GM23338 (cell line): Measurements from ENCODE around the gene DNAJC5G. TPM values are rescaled to one million over a fixed set of nuclear protein-coding genes. Genes with fewer than 3 reads are reported as not detected.
"Not testable (repeated sequence)": the region's sequence is repeated elsewhere in the genome, so short reads cannot be mapped to it uniquely, and the experiment has no call there.

Experiments
- ATAC-seq: fragments of 200-7000 bp; cut with Tn5 transposase; 3 replicates; pipeline ENCODE4 v1.9.1; 2020
- DNase-seq: peaks from one replicate; pipeline ENCODE4 v3.0.0-alpha.2; 2015; ENCODE audit warnings: low spot score
- H2AFZ ChIP-seq: fragments of 200-600 bp; sonication (generic); 2 replicates; pipeline ENCODE4 v1.8.0; 2016; ENCODE audit warnings: antibody characterized with exemption, mild to moderate bottlenecking, moderate library complexity
- H3F3A ChIP-seq: fragments of 200-600 bp; sonication (generic); replicated peaks from 2 replicates; pipeline ENCODE4 v1.8.0; 2017; ENCODE audit warnings: antibody characterized with exemption, mixed run types, low read depth
- H3K27ac ChIP-seq: fragments of 200-600 bp; sonication (generic); 2 replicates; pipeline ENCODE4 v1.6.1; 2016; ENCODE audit warnings: low read depth
- H3K27me3 ChIP-seq: fragments of 200-600 bp; sonication (generic); 2 replicates; pipeline ENCODE4 v1.8.0; 2016; ENCODE audit warnings: mild to moderate bottlenecking, mixed run types, moderate library complexity; ENCODE audit not compliant: insufficient read depth
- H3K36me3 ChIP-seq: fragments of 200-600 bp; sonication (generic); 2 replicates; pipeline ENCODE4 v1.8.0; 2016; ENCODE audit warnings: mild to moderate bottlenecking; ENCODE audit not compliant: insufficient read depth
- H3K4me1 ChIP-seq: fragments of 200-600 bp; sonication (generic); 2 replicates; pipeline ENCODE4 v1.8.0; 2016; ENCODE audit warnings: mild to moderate bottlenecking, moderate library complexity; ENCODE audit not compliant: insufficient read depth
- H3K4me2 ChIP-seq: fragments of 200-600 bp; sonication (generic); 2 replicates; pipeline ENCODE4 v1.7.1; 2017; ENCODE audit warnings: mixed run types
- H3K4me3 ChIP-seq: fragments of 200-600 bp; sonication (generic); 2 replicates; pipeline ENCODE4 v1.6.1; 2016; ENCODE audit warnings: mixed run types
- H3K79me2 ChIP-seq: fragments of 200-600 bp; sonication (generic); replicated peaks from 2 replicates; pipeline ENCODE4 v1.8.0; 2017; ENCODE audit warnings: mild to moderate bottlenecking; ENCODE audit not compliant: insufficient read depth
- H3K9me2 ChIP-seq: fragments of 200-600 bp; sonication (generic); 2 replicates; pipeline ENCODE4 v1.8.0; 2017; ENCODE audit not compliant: insufficient read depth
- H4K20me1 ChIP-seq: fragments of 200-600 bp; sonication (generic); replicated peaks from 2 replicates; pipeline ENCODE4 v1.8.0; 2017; ENCODE audit warnings: mild to moderate bottlenecking; ENCODE audit not compliant: insufficient read depth
- H3K27ac Mint-ChIP-seq: 2 replicates; pipeline ENCODE4 v1.8.0; 2020; ENCODE audit warnings: inconsistent platforms, mild to moderate bottlenecking, moderate library complexity, mixed read lengths
- H3K27me3 Mint-ChIP-seq: 3 replicates; pipeline ENCODE4 v1.8.0; 2022; ENCODE audit warnings: low read depth, mild to moderate bottlenecking, moderate library complexity, mixed read lengths, inconsistent platforms; ENCODE audit not compliant: insufficient read depth, poor library complexity
- H3K36me3 Mint-ChIP-seq: 3 replicates; pipeline ENCODE4 v1.8.0; 2021; ENCODE audit warnings: low read depth, mild to moderate bottlenecking, inconsistent platforms, moderate library complexity, mixed read lengths
- H3K4me1 Mint-ChIP-seq: 3 replicates; pipeline ENCODE4 v1.8.0; 2020; ENCODE audit warnings: mild to moderate bottlenecking, inconsistent platforms, mixed read lengths
- H3K4me3 Mint-ChIP-seq: 3 replicates; pipeline ENCODE4 v1.8.0; 2021; ENCODE audit warnings: moderate library complexity, mild to moderate bottlenecking, inconsistent platforms, mixed read lengths
- H3K9me3 Mint-ChIP-seq: 3 replicates; pipeline ENCODE4 v1.8.0; 2020; ENCODE audit warnings: moderate library complexity, mild to moderate bottlenecking, inconsistent platforms, mixed read lengths
- CTCF ChIP-seq, 2 experiments: fragments of 200-600 bp in 1 of 2; sonication (generic) in 1 of 2; conservative IDR thresholded peaks; 2 replicates each; pipeline versions ENCODE4 v1.5.1 to v1.6.1; 2016 to 2017; ENCODE audit warnings: antibody characterized with exemption in 2 of 2, low read depth in 2 of 2, mild to moderate bottlenecking in 2 of 2, moderate library complexity in 1 of 2
- ETS1 ChIP-seq: IDR thresholded peaks from 2 replicates; pipeline ENCODE4 v1.6.1; 2016; ENCODE audit warnings: antibody characterized with exemption
- EZH2 ChIP-seq: fragments of 200-600 bp; sonication (generic); IDR thresholded peaks from one replicate; pipeline ENCODE4 v1.8.0; 2017; ENCODE audit warnings: antibody characterized with exemption, mild to moderate bottlenecking, low read depth; ENCODE audit not compliant: unreplicated experiment
- EZH2phosphoT487 ChIP-seq: fragments of 200-600 bp; sonication (generic); IDR thresholded peaks from one replicate; pipeline ENCODE4 v1.8.1; 2018; ENCODE audit warnings: antibody characterized with exemption; ENCODE audit not compliant: unreplicated experiment
- JUNB ChIP-seq: IDR thresholded peaks from one replicate; pipeline ENCODE4 v1.6.1; 2016; ENCODE audit warnings: antibody characterized with exemption; ENCODE audit not compliant: unreplicated experiment
- NANOG ChIP-seq: IDR thresholded peaks from 2 replicates; pipeline ENCODE4 v1.6.1; 2016; ENCODE audit warnings: antibody characterized with exemption, borderline replicate concordance
- POLR2AphosphoS5 ChIP-seq: IDR thresholded peaks from 2 replicates; pipeline ENCODE4 v1.6.1; 2016; ENCODE audit warnings: antibody characterized with exemption, low read depth
- REST ChIP-seq: IDR thresholded peaks from one replicate; pipeline ENCODE4 v1.6.1; 2018; ENCODE audit warnings: antibody characterized with exemption; ENCODE audit not compliant: unreplicated experiment
- STAT1 ChIP-seq: IDR thresholded peaks from one replicate; pipeline ENCODE4 v1.6.1; 2016; ENCODE audit warnings: antibody characterized with exemption; ENCODE audit not compliant: unreplicated experiment
- ZNF114 ChIP-seq: fragments of 250-450 bp; sonication (Bioruptor Pico); IDR thresholded peaks from 2 replicates; pipeline ENCODE4 v1.5.0; 2020; ENCODE audit warnings: mild to moderate bottlenecking, moderate library complexity
- ZNF331 ChIP-seq: fragments of 250-450 bp; sonication (Bioruptor Pico); IDR thresholded peaks from 2 replicates; pipeline ENCODE4 v1.5.0; 2020; ENCODE audit warnings: low read depth, mild to moderate bottlenecking, moderate library complexity
- polyA plus RNA-seq: library from polyadenylated mRNA; unstranded; fragments of >200 nt; fragmentation: Nextera tagmentation; extraction: Ambion mirVana; gene quantifications from 2 replicates; pipeline ENCODE4 v1.2.1, GENCODE V29; 2016
- total RNA-seq: library from RNA; depleted of rRNA; stranded (reverse); fragments of >200 nt; shearing (Covaris generic); gene quantifications from 2 replicates; pipeline ENCODE4 v1.2.3, GENCODE V29; 2014

The DNAJC5G gene
- total and polyA plus RNA-seq, 2 experiments from 2014 or later: 0.59 TPM; not detected in 1

GRCh38 chr2:27265536-27265870 is 9.7 kb upstream of the DNAJC5G start:
- Mint-ChIP-seq H3K27ac (no peak overlapping the region), H3K27me3 (peaks cover 36% of the 10 kb centered on the region), H3K9me3 (0 out of 3 replicates have a peak, but pooled peaks cover 3% of the 10 kb centered on the region), H3K4me3 (peak overlapping the region; percentile 48), H3K4me1 (peaks cover 23% of the 10 kb centered on the region), H3K36me3 (no peaks in the 10 kb centered on the region; the same call in 2 of the 3 replicates)
- Histone ChIP-seq H3K27me3 (peaks cover 73% of the 10 kb centered on the region), H3K9me2 (no peaks in the 10 kb centered on the region), H3K79me2 (no peaks in the 10 kb centered on the region), H2AFZ (peak overlapping the region; percentile 99; the same call in 1 of the 2 replicates), H3K4me2 (peak overlapping the region; percentile 98; the same call in 1 of the 2 replicates), H4K20me1 (no peaks in the 10 kb centered on the region), H3K36me3 (no peaks in the 10 kb centered on the region), H3K4me3 (peak overlapping the region; percentile 82), H3K4me1 (peaks cover 17% of the 10 kb centered on the region), H3K27ac (no peak overlapping the region), H3F3A (0 out of 2 replicates have a peak, but pooled peaks cover 9% of the 10 kb centered on the region)
- TF ChIP-seq ZNF114 (CRISPR knock-in tag) (no peak), NANOG (no peak), ETS1 (no peak), STAT1 (no peak), JUNB (no peak), EZH2phosphoT487 (no peak), ZNF331 (CRISPR knock-in tag) (no peak)
- ATAC-seq (no peak), DNase-seq (no peak)

- H3K4me3 Mint-ChIP-seq, DNase-seq, H3K9me3 Mint-ChIP-seq, H3K27ac ChIP-seq, H3K27ac Mint-ChIP-seq, H2AFZ ChIP-seq, H3K36me3 ChIP-seq, H4K20me1 ChIP-seq, H3K79me2 ChIP-seq, H3K4me2 ChIP-seq, H3K9me2 ChIP-seq, H3K4me1 ChIP-seq, H3K4me1 Mint-ChIP-seq, H3K36me3 Mint-ChIP-seq, ATAC-seq, H3F3A ChIP-seq, H3K4me3 ChIP-seq: not testable (repeated sequence)
- peaks cover 17% of the 10 kb centered on the region for H3K27me3 Mint-ChIP-seq
- H3K27me3 ChIP-seq: peaks cover 46% of the 10 kb centered on the region
Measured at GRCh38 chr2:27268296-27268695, 6.9 kb upstream of the DNAJC5G start.

- no peak for ATAC-seq
- H3K4me3 ChIP-seq: no peak overlapping the region
- Mint-ChIP-seq H3K27ac (no peak overlapping the region), H3K27me3 (no peaks in the 10 kb centered on the region), H3K4me1 (peaks cover 5% of the 10 kb centered on the region), H3K36me3 (no peaks in the 10 kb centered on the region; the same call in 2 of the 3 replicates), H3K9me3 (0 out of 3 replicates have a peak, but pooled peaks cover 3% of the 10 kb centered on the region), H3K4me3 (no peak overlapping the region)
- no peaks in the 10 kb centered on the region for H3K79me2 ChIP-seq
- H3F3A ChIP-seq: no peaks in the 10 kb centered on the region
- H4K20me1 ChIP-seq: no peaks in the 10 kb centered on the region
- H3K4me1 ChIP-seq: no peaks in the 10 kb centered on the region
- no peak for DNase-seq
- no peak overlapping the region for H3K4me2 ChIP-seq
- no peaks in the 10 kb centered on the region for H3K9me2 ChIP-seq
- H3K27me3 ChIP-seq: peaks cover 27% of the 10 kb centered on the region
- H3K36me3 ChIP-seq: no peaks in the 10 kb centered on the region
- no peak overlapping the region for H2AFZ ChIP-seq
- H3K27ac ChIP-seq: no peak overlapping the region
- TF ChIP-seq EZH2: no peak
- no peak for TF ChIP-seq NANOG
- TF ChIP-seq POLR2AphosphoS5: no peak
- no peak for TF ChIP-seq CTCF (conservative IDR thresholded peaks at IDR 0.05; ENCODE audit: low read depth in 2 of 2)
- no peak for TF ChIP-seq REST
Measured at GRCh38 chr2:27270131-27270530, 5.1 kb upstream of the DNAJC5G start.
